ENCODE measurements around the gene CLINT1.

DNA sequence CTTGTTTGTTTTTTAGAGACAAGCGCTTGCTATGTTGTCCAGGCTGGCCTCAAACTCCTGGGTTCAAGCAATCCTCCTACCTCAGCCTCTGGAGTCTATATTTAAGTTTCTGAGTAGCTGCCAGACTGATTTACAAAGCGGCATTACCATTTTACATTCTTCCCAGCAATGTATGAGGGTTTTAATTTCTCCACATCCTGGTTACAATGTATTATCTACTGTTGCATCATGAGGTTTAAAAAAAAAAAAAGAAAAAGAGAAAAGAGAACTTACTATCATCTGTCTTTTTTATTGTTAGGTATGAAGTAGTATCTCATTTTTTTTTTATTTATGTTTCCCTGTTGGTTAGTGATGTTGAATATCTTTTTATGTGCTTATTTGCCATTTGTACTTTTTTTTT, 18.9 kb upstream of the CLINT1 start:
- TF ChIP-seq, protein P1, sequence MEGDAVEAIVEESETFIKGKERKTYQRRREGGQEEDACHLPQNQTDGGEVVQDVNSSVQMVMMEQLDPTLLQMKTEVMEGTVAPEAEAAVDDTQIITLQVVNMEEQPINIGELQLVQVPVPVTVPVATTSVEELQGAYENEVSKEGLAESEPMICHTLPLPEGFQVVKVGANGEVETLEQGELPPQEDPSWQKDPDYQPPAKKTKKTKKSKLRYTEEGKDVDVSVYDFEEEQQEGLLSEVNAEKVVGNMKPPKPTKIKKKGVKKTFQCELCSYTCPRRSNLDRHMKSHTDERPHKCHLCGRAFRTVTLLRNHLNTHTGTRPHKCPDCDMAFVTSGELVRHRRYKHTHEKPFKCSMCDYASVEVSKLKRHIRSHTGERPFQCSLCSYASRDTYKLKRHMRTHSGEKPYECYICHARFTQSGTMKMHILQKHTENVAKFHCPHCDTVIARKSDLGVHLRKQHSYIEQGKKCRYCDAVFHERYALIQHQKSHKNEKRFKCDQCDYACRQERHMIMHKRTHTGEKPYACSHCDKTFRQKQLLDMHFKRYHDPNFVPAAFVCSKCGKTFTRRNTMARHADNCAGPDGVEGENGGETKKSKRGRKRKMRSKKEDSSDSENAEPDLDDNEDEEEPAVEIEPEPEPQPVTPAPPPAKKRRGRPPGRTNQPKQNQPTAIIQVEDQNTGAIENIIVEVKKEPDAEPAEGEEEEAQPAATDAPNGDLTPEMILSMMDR (IDR thresholded peaks at IDR 0.05 in 4 of 5, conservative IDR thresholded peaks at IDR 0.05 in 1 of 5) = no peak
- no peak for TF ChIP-seq POLR2A (IDR thresholded peaks at IDR 0.05)

All from gastrocnemius medialis (tissue), 4 donors.